ENCODE results near the gene GNG12. TPM values are rescaled to one million over a fixed set of nuclear protein-coding genes. Genes with fewer than 3 reads are reported as not detected.

The GNG12 gene
- total RNA-seq, 4 donors from 2014 or later = 17.9 to 24.5 (median 22.1) TPM

DNA sequence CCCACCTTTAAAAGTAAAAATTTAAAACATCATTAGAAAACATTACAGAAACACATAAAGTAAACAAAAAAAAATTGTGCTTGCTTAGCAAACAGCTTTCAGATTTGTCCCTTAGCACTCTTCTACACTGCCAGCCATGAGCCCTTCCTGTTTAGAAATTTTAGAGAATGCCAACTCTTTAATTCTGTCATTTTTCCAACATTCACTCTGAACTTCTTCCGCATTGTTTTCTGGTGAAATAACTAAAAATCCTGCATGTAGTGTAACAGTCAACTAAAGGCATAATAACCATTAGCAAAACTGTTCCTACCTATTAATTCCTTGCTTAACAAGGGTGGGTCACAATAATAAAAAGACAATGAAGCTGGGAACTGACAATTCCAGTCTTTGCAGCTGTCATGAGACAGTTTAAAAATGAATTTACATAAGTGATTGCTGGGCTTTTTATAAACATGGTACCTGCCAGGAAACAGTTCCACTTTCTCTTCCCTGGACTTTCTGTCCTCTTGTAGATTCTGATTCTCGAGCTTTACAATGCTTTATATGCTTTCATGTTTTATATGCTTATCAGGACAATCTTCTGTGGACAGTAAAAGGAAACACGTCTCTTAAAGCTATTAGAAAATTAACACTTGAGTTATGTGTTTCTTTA lies 19.0 kb downstream of the GNG12 start:
- TF ChIP-seq POLR2A (IDR thresholded peaks at IDR 0.05) = no peak
- TF ChIP-seq, protein P1, sequence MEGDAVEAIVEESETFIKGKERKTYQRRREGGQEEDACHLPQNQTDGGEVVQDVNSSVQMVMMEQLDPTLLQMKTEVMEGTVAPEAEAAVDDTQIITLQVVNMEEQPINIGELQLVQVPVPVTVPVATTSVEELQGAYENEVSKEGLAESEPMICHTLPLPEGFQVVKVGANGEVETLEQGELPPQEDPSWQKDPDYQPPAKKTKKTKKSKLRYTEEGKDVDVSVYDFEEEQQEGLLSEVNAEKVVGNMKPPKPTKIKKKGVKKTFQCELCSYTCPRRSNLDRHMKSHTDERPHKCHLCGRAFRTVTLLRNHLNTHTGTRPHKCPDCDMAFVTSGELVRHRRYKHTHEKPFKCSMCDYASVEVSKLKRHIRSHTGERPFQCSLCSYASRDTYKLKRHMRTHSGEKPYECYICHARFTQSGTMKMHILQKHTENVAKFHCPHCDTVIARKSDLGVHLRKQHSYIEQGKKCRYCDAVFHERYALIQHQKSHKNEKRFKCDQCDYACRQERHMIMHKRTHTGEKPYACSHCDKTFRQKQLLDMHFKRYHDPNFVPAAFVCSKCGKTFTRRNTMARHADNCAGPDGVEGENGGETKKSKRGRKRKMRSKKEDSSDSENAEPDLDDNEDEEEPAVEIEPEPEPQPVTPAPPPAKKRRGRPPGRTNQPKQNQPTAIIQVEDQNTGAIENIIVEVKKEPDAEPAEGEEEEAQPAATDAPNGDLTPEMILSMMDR (IDR thresholded peaks at IDR 0.05 in 4 of 5, conservative IDR thresholded peaks at IDR 0.05 in 1 of 5) = no peak
- peak in 1 of 2 donors; percentile 54 for ATAC-seq

DNA sequence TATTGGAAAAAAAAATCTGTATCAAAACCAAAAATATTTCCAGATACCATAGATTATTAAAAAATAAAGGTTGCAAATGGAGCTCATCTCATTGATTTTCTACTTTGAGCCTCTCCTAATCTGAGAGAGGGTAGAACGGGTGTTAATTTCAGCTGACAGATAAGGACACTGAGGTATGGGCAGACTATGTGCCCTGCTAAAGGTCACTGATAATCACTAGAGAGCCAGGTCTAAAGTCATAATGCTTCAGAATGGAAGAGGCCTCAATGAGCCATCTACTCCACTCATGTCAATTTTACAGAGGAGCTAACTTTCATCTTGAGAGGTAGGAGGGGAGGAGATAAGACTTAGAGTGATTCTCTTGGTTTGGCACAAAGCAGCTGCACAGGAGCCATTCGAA lies 21.0 kb downstream of the GNG12 start:
- DNase-seq (no peak), ATAC-seq (no peak)
- no peaks in the 10 kb centered on the region for H3K9me3 ChIP-seq
- peaks cover 12 to 26% of the 10 kb centered on the region in 2 donors for H3K4me1 ChIP-seq
- in situ Hi-C loops (cut with MboI; ENCODE audit: low sequenced_read_pairs in 4 of 4) (no loop called here), intact Hi-C loops (cut with DNase I; ENCODE audit: low total_unique reads) (no loop called here)
- TF ChIP-seq, protein P1 (IDR thresholded peaks at IDR 0.05 in 4 of 5, conservative IDR thresholded peaks at IDR 0.05 in 1 of 5) = no peak
- TF ChIP-seq POLR2A (IDR thresholded peaks at IDR 0.05) = no peak
- H3K36me3 ChIP-seq = no peaks in the 10 kb centered on the region
- no peaks in the 10 kb centered on the region for H3K27me3 ChIP-seq
- H3K4me3 ChIP-seq = no peak overlapping the region
- no peak overlapping the region for H3K27ac ChIP-seq

More for the DNA sequence above, 19.0 kb downstream of the GNG12 start:
- DNase-seq = no peak
- peaks cover 12 to 22% of the 10 kb centered on the region in 2 donors for H3K4me1 ChIP-seq
- no peaks in the 10 kb centered on the region for H3K9me3 ChIP-seq
- H3K27ac ChIP-seq = peak overlapping the region in 2 of 4 donors; percentile 10 to 52
- no peak overlapping the region for H3K4me3 ChIP-seq
- in situ Hi-C loops (cut with MboI; ENCODE audit: low sequenced_read_pairs in 4 of 4) (no loop called here), intact Hi-C loops (cut with DNase I; ENCODE audit: low total_unique reads) (no loop called here)
- H3K27me3 ChIP-seq = no peaks in the 10 kb centered on the region
- no peaks in the 10 kb centered on the region for H3K36me3 ChIP-seq

DNA sequence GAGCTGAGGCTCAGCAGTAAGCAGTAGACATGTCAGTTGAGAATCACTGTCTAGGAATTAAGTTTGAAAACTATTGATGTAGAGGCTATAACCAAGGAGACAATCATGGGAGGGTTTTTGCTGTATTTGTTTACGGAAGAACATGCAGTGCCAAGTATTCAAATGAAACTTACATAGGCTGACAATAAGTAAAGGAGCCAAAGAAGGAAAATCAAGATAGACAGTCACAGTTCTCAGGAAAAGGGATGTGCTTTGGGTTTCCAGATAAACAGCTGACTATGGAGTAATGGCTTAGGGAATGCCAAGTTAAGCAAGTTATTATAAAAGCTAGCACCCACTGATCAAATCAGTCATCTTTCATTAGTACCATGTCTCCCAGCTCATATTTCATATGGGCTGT lies 21.5 kb downstream of the GNG12 start:
- TF ChIP-seq, protein P1 (IDR thresholded peaks at IDR 0.05 in 4 of 5, conservative IDR thresholded peaks at IDR 0.05 in 1 of 5) = no peak
- no peak for TF ChIP-seq POLR2A (IDR thresholded peaks at IDR 0.05)
- Histone ChIP-seq H3K4me1 (peaks cover 12 to 26% of the 10 kb centered on the region in 2 donors), H3K9me3 (no peaks in the 10 kb centered on the region), H3K4me3 (no peak overlapping the region), H3K36me3 (no peaks in the 10 kb centered on the region), H3K27me3 (no peaks in the 10 kb centered on the region), H3K27ac (no peak overlapping the region)
- DNase-seq (no peak), ATAC-seq (no peak)
- in situ Hi-C loops (cut with MboI; ENCODE audit: low sequenced_read_pairs in 4 of 4) = no loop called here
- intact Hi-C loops (cut with DNase I; ENCODE audit: low total_unique reads) = no loop called here

DNA sequence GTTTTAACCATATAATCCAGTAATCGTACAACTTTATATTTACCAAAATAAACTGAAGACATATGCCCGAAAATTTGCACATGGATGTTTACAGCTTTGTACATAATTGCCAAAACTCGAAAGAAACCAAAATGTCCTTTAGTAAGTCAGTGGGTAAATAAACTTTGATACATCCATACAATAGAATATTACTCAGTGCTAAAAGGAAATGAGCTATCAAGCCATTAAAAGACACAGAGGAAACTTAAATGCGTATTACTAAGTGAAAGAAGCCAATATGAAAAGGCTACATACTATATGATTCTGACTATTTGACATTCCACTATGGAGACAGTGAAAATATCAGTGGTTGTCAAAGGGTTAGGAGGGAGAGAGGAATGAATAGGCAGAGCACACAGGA lies 23.4 kb downstream of the GNG12 start:
- in situ Hi-C loops (cut with MboI; ENCODE audit: low sequenced_read_pairs in 4 of 4) (no loop called here), intact Hi-C loops (cut with DNase I; ENCODE audit: low total_unique reads) (no loop called here)
- DNase-seq (no peak), ATAC-seq (no peak)
- Histone ChIP-seq H3K9me3 (no peaks in the 10 kb centered on the region), H3K36me3 (no peaks in the 10 kb centered on the region), H3K27ac (no peak overlapping the region), H3K27me3 (no peaks in the 10 kb centered on the region), H3K4me1 (peaks cover 14 to 20% of the 10 kb centered on the region in 2 donors), H3K4me3 (no peak overlapping the region)
- TF ChIP-seq POLR2A (IDR thresholded peaks at IDR 0.05) = no peak
- TF ChIP-seq, protein P1 (IDR thresholded peaks at IDR 0.05 in 4 of 5, conservative IDR thresholded peaks at IDR 0.05 in 1 of 5) = no peak

DNA sequence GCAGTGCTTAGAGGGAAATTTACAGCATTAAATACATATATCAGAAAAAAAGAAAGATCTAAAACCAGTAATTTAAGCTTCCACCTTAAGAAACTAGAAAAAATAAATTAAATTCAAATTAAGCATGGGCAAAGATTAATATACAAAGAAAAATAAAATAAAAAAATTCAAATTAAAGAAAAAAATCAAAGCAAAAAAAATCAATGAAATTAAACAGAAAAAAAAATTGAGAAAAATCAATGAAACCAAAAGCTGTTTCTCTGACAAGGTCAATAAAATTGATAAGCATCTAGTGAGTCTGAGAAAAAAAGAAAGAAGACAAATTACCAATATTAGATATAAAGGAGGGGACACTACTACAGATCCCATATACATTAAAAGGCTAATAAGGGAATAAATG lies 26.0 kb downstream of the GNG12 start:
- no peak for DNase-seq
- H3K4me1 ChIP-seq = peaks cover 19 to 22% of the 10 kb centered on the region in 2 donors
- no peaks in the 10 kb centered on the region for H3K9me3 ChIP-seq
- intact Hi-C loops (cut with DNase I; ENCODE audit: low total_unique reads) = no loop called here
- no peak overlapping the region for H3K27ac ChIP-seq
- ATAC-seq = no peak
- H3K36me3 ChIP-seq = no peaks in the 10 kb centered on the region
- TF ChIP-seq, protein P1 (IDR thresholded peaks at IDR 0.05 in 4 of 5, conservative IDR thresholded peaks at IDR 0.05 in 1 of 5) = no peak
- TF ChIP-seq POLR2A (IDR thresholded peaks at IDR 0.05) = no peak
- H3K27me3 ChIP-seq = no peaks in the 10 kb centered on the region
- in situ Hi-C loops (cut with MboI; ENCODE audit: low sequenced_read_pairs in 4 of 4) = no loop called here
- no peak overlapping the region for H3K4me3 ChIP-seq
